ENCODE data around the gene GAN.

DNA sequence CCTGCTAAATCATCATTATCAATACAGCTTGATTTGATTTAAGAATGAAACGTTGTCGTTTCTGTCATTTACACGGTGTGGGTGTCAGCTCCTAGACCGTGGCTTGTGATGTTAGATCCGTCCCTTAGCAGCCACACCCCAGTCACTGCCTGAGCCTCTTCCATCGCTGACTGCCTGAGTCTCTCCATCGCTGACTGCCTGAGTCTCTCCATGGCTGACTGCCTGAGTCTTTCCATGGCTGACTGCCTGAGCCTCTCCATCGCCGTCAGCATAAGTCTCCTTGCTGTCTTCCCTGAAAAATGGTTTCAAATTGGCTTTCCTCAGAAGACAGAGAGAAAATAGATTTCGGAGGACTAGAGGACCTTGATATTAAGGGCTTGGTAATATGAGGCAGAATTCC is 76.1 kb downstream of the GAN start:
- TF ChIP-seq, protein P1, sequence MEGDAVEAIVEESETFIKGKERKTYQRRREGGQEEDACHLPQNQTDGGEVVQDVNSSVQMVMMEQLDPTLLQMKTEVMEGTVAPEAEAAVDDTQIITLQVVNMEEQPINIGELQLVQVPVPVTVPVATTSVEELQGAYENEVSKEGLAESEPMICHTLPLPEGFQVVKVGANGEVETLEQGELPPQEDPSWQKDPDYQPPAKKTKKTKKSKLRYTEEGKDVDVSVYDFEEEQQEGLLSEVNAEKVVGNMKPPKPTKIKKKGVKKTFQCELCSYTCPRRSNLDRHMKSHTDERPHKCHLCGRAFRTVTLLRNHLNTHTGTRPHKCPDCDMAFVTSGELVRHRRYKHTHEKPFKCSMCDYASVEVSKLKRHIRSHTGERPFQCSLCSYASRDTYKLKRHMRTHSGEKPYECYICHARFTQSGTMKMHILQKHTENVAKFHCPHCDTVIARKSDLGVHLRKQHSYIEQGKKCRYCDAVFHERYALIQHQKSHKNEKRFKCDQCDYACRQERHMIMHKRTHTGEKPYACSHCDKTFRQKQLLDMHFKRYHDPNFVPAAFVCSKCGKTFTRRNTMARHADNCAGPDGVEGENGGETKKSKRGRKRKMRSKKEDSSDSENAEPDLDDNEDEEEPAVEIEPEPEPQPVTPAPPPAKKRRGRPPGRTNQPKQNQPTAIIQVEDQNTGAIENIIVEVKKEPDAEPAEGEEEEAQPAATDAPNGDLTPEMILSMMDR (IDR thresholded peaks at IDR 0.05), result no peak
- TF ChIP-seq EP300 (IDR thresholded peaks at IDR 0.05; ENCODE audit: low read depth), result no peak
- TF ChIP-seq POLR2A (IDR thresholded peaks at IDR 0.05), result no peak

Measured in transverse colon (tissue), 3 donors.